Lung microvascular endothelial cell (primary cell): ENCODE data around the gene RBM34. TPM values are rescaled to one million over a fixed set of nuclear protein-coding genes. Genes with fewer than 3 reads are reported as not detected.
"Not testable (repeated sequence)": the region's sequence is repeated elsewhere in the genome, so short reads cannot be mapped to it uniquely, and the experiment has no call there.

ENCODE experiments used
- DNase-seq, 2 donors: peaks; one replicate each; pipeline versions ENCODE4 v3.0.0 to v3.0.0-alpha.2; 2010; ENCODE audit warnings: low read depth in 2 of 2
- total RNA-seq: library from RNA; depleted of rRNA; stranded (reverse); fragments of >200 nt; gene quantifications from 2 replicates; pipeline ENCODE4 v1.2.1, GENCODE V29; 2014

The RBM34 gene
- total RNA-seq = 36.0 and 45.0 TPM in 2 replicates

GRCh38 chr1:235160957-235161684 lies at the start of gene RBM34:
RBM34 (minus strand) TSS chr1:235161250; CDS start chr1:235161226, 24 bp downstream.
- DNase-seq = peak; percentile 91

GRCh38 chr1:235207209-235207565 lies 46.1 kb upstream of the RBM34 start:
- DNase-seq = no peak

- no peak for DNase-seq
These were observed 45.6 kb upstream of the RBM34 start for GRCh38 chr1:235206533-235207208.

- no peak for DNase-seq
These were observed 44.6 kb upstream of the RBM34 start for GRCh38 chr1:235205687-235206086.

GRCh38 chr1:235203428-235203827 lies 42.4 kb upstream of the RBM34 start:
- no peak for DNase-seq

- DNase-seq = not testable (repeated sequence)
These were observed 41.4 kb upstream of the RBM34 start for GRCh38 chr1:235202447-235202846.

- DNase-seq = peak; percentile 60 to 67
These were observed 38.4 kb upstream of the RBM34 start for GRCh38 chr1:235199441-235199840.

- no peak for DNase-seq
These were observed 29.4 kb upstream of the RBM34 start for GRCh38 chr1:235190431-235190830.

GRCh38 chr1:235187316-235187715 lies 26.3 kb upstream of the RBM34 start:
- no peak for DNase-seq

- DNase-seq = no peak
These were observed 20.7 kb upstream of the RBM34 start for GRCh38 chr1:235181561-235182245.

GRCh38 chr1:235180916-235181460 lies 19.9 kb upstream of the RBM34 start:
- DNase-seq = no peak

GRCh38 chr1:235176486-235176885 lies 15.4 kb upstream of the RBM34 start:
- no peak for DNase-seq

GRCh38 chr1:235169986-235170385 lies 8.9 kb upstream of the RBM34 start:
- DNase-seq = no peak

- no peak for DNase-seq
These were observed 7.3 kb upstream of the RBM34 start for GRCh38 chr1:235168375-235168774.

GRCh38 chr1:235161685-235162327 lies 756 bp upstream of the RBM34 start:
- peak in 1 of 2 donors; percentile 1 for DNase-seq

GRCh38 chr1:235160383-235160956 lies 580 bp downstream of the RBM34 start:
- DNase-seq = peak; percentile 68 to 76

- not testable (repeated sequence) for DNase-seq
These were observed 1.1 kb downstream of the RBM34 start for GRCh38 chr1:235159930-235160329.

GRCh38 chr1:235159284-235159683 lies 1.8 kb downstream of the RBM34 start:
- DNase-seq = not testable (repeated sequence)

GRCh38 chr1:235158680-235159079 lies 2.4 kb downstream of the RBM34 start:
- no peak for DNase-seq

- no peak for DNase-seq
These were observed 3.9 kb downstream of the RBM34 start for GRCh38 chr1:235157150-235157549.

- no peak for DNase-seq
These were observed 4.3 kb downstream of the RBM34 start for GRCh38 chr1:235156740-235157139.
